ENCODE results near the gene LYPD6B. TPM values are rescaled to one million over a fixed set of nuclear protein-coding genes. Genes with fewer than 3 reads are reported as not detected.

The LYPD6B gene
- total RNA-seq, 1 experiment from 2014 or later, result 2.0 TPM

- H3K4me2 ChIP-seq (ENCODE audit: low read length), result no peak overlapping the region
- TF ChIP-seq EZH2 (IDR thresholded peaks at IDR 0.05; ENCODE audit: low read length, unreplicated experiment) (no peak), EZH2phosphoT487 (IDR thresholded peaks at IDR 0.05; ENCODE audit: borderline replicate concordance, low read length) (no peak)
- no peak overlapping the region for H3K4me3 ChIP-seq (ENCODE audit: low read length)
- no peaks in the 10 kb centered on the region for H4K20me1 ChIP-seq (ENCODE audit: low read length)
- BruUV-seq (replicated peaks), result no TSS peak
- no peaks in the 10 kb centered on the region for H3K36me3 ChIP-seq (ENCODE audit: low read depth, low read length)
- H3K79me2 ChIP-seq (ENCODE audit: low read length), result no peaks in the 10 kb centered on the region
- H3K4me1 ChIP-seq (ENCODE audit: insufficient read depth, low read length), result no peaks in the 10 kb centered on the region
- H3K9me3 ChIP-seq (ENCODE audit: low read length), result no peaks in the 10 kb centered on the region
- CTCF ChIA-PET, result no interaction called here
- ATAC-seq, result no peak
- no peak for DNase-seq
- POLR2A ChIA-PET (ENCODE audit: unreplicated experiment), result no interaction called here
- H3F3A ChIP-seq (ENCODE audit: low read length, unreplicated experiment), result no peaks in the 10 kb centered on the region
- intact Hi-C loops (cut with micrococcal nuclease), result no loop called here
- H2AFZ ChIP-seq (ENCODE audit: low read length), result no peak overlapping the region
- no peak overlapping the region for H3K27ac ChIP-seq (ENCODE audit: low read length)
- H3K9me2 ChIP-seq (replicated peaks; ENCODE audit: low read length), result no peaks in the 10 kb centered on the region
- H3K27me3 ChIP-seq (ENCODE audit: low read length), result peaks cover 19% of the 10 kb centered on the region; the same call in 1 of the 2 replicates
- H3K9ac ChIP-seq (ENCODE audit: low read length), result no peak overlapping the region
These were observed 144.7 kb downstream of the LYPD6B start for GRCh38 chr2:149183187-149183586.

- Histone ChIP-seq H3K9me3 (ENCODE audit: low read length) (no peaks in the 10 kb centered on the region), H3F3A (ENCODE audit: low read length, unreplicated experiment) (no peaks in the 10 kb centered on the region), H3K9ac (ENCODE audit: low read length) (no peak overlapping the region), H3K9me2 (replicated peaks; ENCODE audit: low read length) (no peaks in the 10 kb centered on the region), H3K36me3 (ENCODE audit: low read depth, low read length) (no peaks in the 10 kb centered on the region), H3K4me3 (ENCODE audit: low read length) (no peak overlapping the region), H3K27ac (ENCODE audit: low read length) (no peak overlapping the region), H2AFZ (ENCODE audit: low read length) (no peak overlapping the region), H4K20me1 (ENCODE audit: low read length) (no peaks in the 10 kb centered on the region), H3K27me3 (ENCODE audit: low read length) (peaks cover 6% of the 10 kb centered on the region; the same call in 1 of the 2 replicates), H3K79me2 (ENCODE audit: low read length) (no peaks in the 10 kb centered on the region), H3K4me1 (ENCODE audit: insufficient read depth, low read length) (no peaks in the 10 kb centered on the region), H3K4me2 (ENCODE audit: low read length) (no peak overlapping the region)
- DNase-seq (no peak), ATAC-seq (no peak)
- intact Hi-C loops (cut with micrococcal nuclease), result no loop called here
- CTCF ChIA-PET, result no interaction called here
- TF ChIP-seq EZH2 (IDR thresholded peaks at IDR 0.05; ENCODE audit: low read length, unreplicated experiment), result no peak
- TF ChIP-seq, protein P1, sequence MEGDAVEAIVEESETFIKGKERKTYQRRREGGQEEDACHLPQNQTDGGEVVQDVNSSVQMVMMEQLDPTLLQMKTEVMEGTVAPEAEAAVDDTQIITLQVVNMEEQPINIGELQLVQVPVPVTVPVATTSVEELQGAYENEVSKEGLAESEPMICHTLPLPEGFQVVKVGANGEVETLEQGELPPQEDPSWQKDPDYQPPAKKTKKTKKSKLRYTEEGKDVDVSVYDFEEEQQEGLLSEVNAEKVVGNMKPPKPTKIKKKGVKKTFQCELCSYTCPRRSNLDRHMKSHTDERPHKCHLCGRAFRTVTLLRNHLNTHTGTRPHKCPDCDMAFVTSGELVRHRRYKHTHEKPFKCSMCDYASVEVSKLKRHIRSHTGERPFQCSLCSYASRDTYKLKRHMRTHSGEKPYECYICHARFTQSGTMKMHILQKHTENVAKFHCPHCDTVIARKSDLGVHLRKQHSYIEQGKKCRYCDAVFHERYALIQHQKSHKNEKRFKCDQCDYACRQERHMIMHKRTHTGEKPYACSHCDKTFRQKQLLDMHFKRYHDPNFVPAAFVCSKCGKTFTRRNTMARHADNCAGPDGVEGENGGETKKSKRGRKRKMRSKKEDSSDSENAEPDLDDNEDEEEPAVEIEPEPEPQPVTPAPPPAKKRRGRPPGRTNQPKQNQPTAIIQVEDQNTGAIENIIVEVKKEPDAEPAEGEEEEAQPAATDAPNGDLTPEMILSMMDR (conservative IDR thresholded peaks at IDR 0.05; ENCODE audit: low read depth, low read length), result no peak
- no peak for TF ChIP-seq EZH2phosphoT487 (IDR thresholded peaks at IDR 0.05; ENCODE audit: borderline replicate concordance, low read length)
- no TSS peak for BruUV-seq (replicated peaks)
- POLR2A ChIA-PET (ENCODE audit: unreplicated experiment), result no interaction called here
These were observed 146.5 kb downstream of the LYPD6B start for GRCh38 chr2:149184991-149185390.

- CTCF ChIA-PET, result no interaction called here
- intact Hi-C loops (cut with micrococcal nuclease), result no loop called here
- Histone ChIP-seq H3K9me3 (ENCODE audit: low read length) (no peaks in the 10 kb centered on the region), H3K4me1 (ENCODE audit: insufficient read depth, low read length) (no peaks in the 10 kb centered on the region), H3K27ac (ENCODE audit: low read length) (no peak overlapping the region), H3K9me2 (replicated peaks; ENCODE audit: low read length) (no peaks in the 10 kb centered on the region), H3K4me2 (ENCODE audit: low read length) (no peak overlapping the region), H3K27me3 (ENCODE audit: low read length) (0 out of 2 replicates have a peak, but pooled peaks cover 4% of the 10 kb centered on the region), H3F3A (ENCODE audit: low read length, unreplicated experiment) (no peaks in the 10 kb centered on the region), H3K79me2 (ENCODE audit: low read length) (no peaks in the 10 kb centered on the region), H3K9ac (ENCODE audit: low read length) (no peak overlapping the region), H3K4me3 (ENCODE audit: low read length) (no peak overlapping the region), H2AFZ (ENCODE audit: low read length) (no peak overlapping the region), H3K36me3 (ENCODE audit: low read depth, low read length) (no peaks in the 10 kb centered on the region), H4K20me1 (ENCODE audit: low read length) (no peaks in the 10 kb centered on the region)
- TF ChIP-seq, protein P1 (conservative IDR thresholded peaks at IDR 0.05; ENCODE audit: low read depth, low read length), result no peak
- TF ChIP-seq EZH2phosphoT487 (IDR thresholded peaks at IDR 0.05; ENCODE audit: borderline replicate concordance, low read length) (no peak), EZH2 (IDR thresholded peaks at IDR 0.05; ENCODE audit: low read length, unreplicated experiment) (no peak)
- no TSS peak for BruUV-seq (replicated peaks)
- DNase-seq (no peak), ATAC-seq (no peak)
- POLR2A ChIA-PET (ENCODE audit: unreplicated experiment), result no interaction called here
These were observed 147.5 kb downstream of the LYPD6B start for GRCh38 chr2:149185942-149186490.

Data from PC-3 (cell line).